K562 (cell line): Measurements from ENCODE around the gene ZBTB32. TPM values are rescaled to one million over a fixed set of nuclear protein-coding genes. Genes with fewer than 3 reads are reported as not detected.

Experiments
- BCL6 ChIP-seq: fragments of 250-450 bp; sonication (Bioruptor Pico); IDR thresholded peaks from 2 replicates; pipeline ENCODE4 v1.4.0; 2020
- CBFB ChIP-seq: sonication (generic); formaldehyde crosslinking; IDR thresholded peaks from 2 replicates; pipeline ENCODE4 v1.4.0; 2020; ENCODE audit warnings: mild to moderate bottlenecking, missing genetic modification reagents
- CXXC5 ChIP-seq: fragments of 250-450 bp; sonication (Bioruptor Pico); IDR thresholded peaks from 2 replicates; pipeline ENCODE4 v1.8.0; 2022; ENCODE audit warnings: inconsistent platforms, mild to moderate bottlenecking, moderate library complexity
- EGR1 ChIP-seq: fragments of 450-650 bp; conservative IDR thresholded peaks from 2 replicates; pipeline ENCODE4 v1.6.1; 2017; ENCODE audit warnings: mild to moderate bottlenecking
- FOXJ3 ChIP-seq: sonication (generic); formaldehyde crosslinking; IDR thresholded peaks from 2 replicates; pipeline ENCODE4 v1.4.0; 2020; ENCODE audit warnings: mild to moderate bottlenecking, missing genetic modification reagents
- GABPB1 ChIP-seq: sonication (generic); formaldehyde crosslinking; IDR thresholded peaks from 2 replicates; pipeline ENCODE4 v1.8.0; 2022; ENCODE audit warnings: mild to moderate bottlenecking, missing genetic modification reagents
- NFE2 ChIP-seq: IDR thresholded peaks from 2 replicates; pipeline ENCODE4 v1.6.1; 2014; ENCODE audit warnings: antibody characterized with exemption, low read depth
- POLR2AphosphoS5 ChIP-seq: IDR thresholded peaks from 2 replicates; pipeline ENCODE4 v1.6.1; 2011; ENCODE audit warnings: mild to moderate bottlenecking, low read depth, low read length, moderate library complexity; ENCODE audit not compliant: control insufficient read depth, insufficient read depth
- RCOR1 ChIP-seq, 2 experiments: IDR thresholded peaks; 2 replicates each; pipeline ENCODE4 v1.6.1; 2012; ENCODE audit warnings: low read depth in 2 of 2, low read length in 2 of 2, borderline replicate concordance in 1 of 2, improper control_type of control experiment in 1 of 2
- REST ChIP-seq, 2 experiments: fragments of 450-650 bp; formaldehyde crosslinking in 1 of 2; IDR thresholded peaks; 2 replicates each; pipeline versions ENCODE4 v1.4.0 to v1.6.1; 2014 to 2020; ENCODE audit warnings: mild to moderate bottlenecking in 2 of 2, borderline replicate concordance in 1 of 2, low read depth in 1 of 2
- SMAD1 ChIP-seq: fragments of 150-350 bp; IDR thresholded peaks from 2 replicates; pipeline ENCODE4 v1.6.1; 2014; ENCODE audit warnings: low read length, low read depth; ENCODE audit not compliant: partially characterized antibody
- SMAD4 ChIP-seq: fragments of 250-450 bp; sonication (Bioruptor Pico); conservative IDR thresholded peaks from 2 replicates; pipeline ENCODE4 v1.8.0; 2021; ENCODE audit warnings: inconsistent platforms, mild to moderate bottlenecking, moderate library complexity
- TEAD4 ChIP-seq, 2 experiments: sonication (generic) in 1 of 2; formaldehyde crosslinking in 1 of 2; IDR thresholded peaks; 2 replicates each; pipeline versions ENCODE4 v1.6.1 to v1.8.0; 2012 to 2022; ENCODE audit warnings: borderline replicate concordance in 1 of 2, inconsistent platforms in 1 of 2, low read length in 1 of 2, mild to moderate bottlenecking in 1 of 2, missing genetic modification reagents in 1 of 2
- ZBTB12 ChIP-seq: fragments of 250-450 bp; sonication (Bioruptor Pico); IDR thresholded peaks from 2 replicates; pipeline ENCODE4 v1.4.0; 2020
- polyA plus RNA-seq, 8 experiments: library from polyadenylated mRNA; depleted of rRNA in 4 of 8; stranded (reverse) in 5 of 8; unstranded in 3 of 8; fragments of >200 nt; fragmentation: Nextera tagmentation in 2 of 8; fragmentation: Illumina TruSeq in 1 of 8; extraction: Ambion mirVana in 2 of 8; extraction: Trizol in 1 of 8; gene quantifications; 2 replicates each; pipeline versions ENCODE4 v1.2.1 to v1.2.3, GENCODE V29; 2011 to 2014; ENCODE audit warnings: inconsistent platforms in 1 of 8, missing spikeins in 1 of 8
- total RNA-seq, 7 experiments: library from RNA; depleted of rRNA in 6 of 7; stranded (reverse); fragments of >200 nt in 6 of 7; fragmentation: Illumina TruSeq in 2 of 7; extraction: Trizol in 2 of 7; gene quantifications; 2 replicates each; pipeline versions ENCODE4 v1.2.1 to v1.2.3, GENCODE V29; 2011 to 2021; ENCODE audit warnings: low replicate concordance in 1 of 7

Gene ZBTB32
- total and polyA plus RNA-seq, 9 of the 15 experiments (the other 6 are each of a cell fraction or from before 2014, with no cell fraction given), result 0.20 TPM; not detected in 8

DNA sequence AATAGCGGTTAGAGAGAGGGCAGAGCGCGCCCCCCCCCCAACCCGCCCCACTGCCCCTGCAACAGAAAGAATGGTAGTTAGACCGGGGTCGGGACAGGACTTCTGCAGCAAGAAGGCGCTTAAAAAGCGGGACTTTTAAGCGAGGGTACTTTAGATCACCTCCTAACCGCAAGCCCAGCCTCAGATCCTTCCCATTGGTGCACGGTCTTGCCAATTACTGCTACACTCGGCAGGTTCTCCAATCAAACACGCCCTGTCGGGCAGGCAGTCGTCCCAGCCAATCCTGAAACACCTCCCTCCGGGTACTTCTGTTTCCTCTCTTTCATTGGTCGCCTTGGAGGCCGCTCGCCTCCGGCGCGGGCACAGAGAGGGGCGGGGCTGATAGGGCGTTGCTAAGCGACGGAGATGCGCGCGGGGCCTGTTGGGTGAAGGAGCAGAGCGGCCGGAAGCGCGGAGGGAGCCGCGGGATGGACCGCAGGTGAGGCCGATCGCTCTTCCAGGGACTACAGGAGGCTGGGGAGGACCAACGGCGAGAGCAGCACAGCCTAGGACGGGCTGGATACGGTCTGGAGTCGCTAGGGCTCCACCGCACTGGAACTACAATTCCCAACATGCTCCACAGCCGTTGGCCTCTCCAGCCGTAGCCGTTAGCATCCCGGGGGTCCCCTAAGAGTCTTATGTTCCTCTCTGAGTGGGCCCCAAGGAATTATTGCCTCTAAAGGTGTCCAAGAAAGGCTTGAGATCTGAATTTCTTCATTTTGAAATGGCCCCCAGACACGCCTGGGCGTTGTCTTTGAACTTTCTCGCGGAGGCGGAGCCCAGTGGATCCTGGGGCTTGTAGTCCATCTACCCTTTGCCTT, 53.6 kb downstream of the ZBTB32 start, which contains the start of gene PROSER3 (continued):
- TF ChIP-seq REST (IDR thresholded peaks at IDR 0.05; ENCODE audit: borderline replicate concordance), result no peak
- TF ChIP-seq REST (CRISPR knock-in tag; IDR thresholded peaks at IDR 0.05; ENCODE audit: low read depth), result peak; percentile 78; the same call in 1 of the 2 replicates
- peak; percentile 48; the same call in 1 of the 2 replicates for TF ChIP-seq BCL6 (CRISPR knock-in tag)
- TF ChIP-seq SMAD1, result peak; percentile 60
- TF ChIP-seq POLR2AphosphoS5, result peak; percentile 45; the same call in 1 of the 2 replicates
- TF ChIP-seq RCOR1 (IDR thresholded peaks at IDR 0.05; ENCODE audit: borderline replicate concordance in 1 of 2, low read depth in 2 of 2, low read length in 2 of 2), result peak in 1 of 2 experiments; percentile 46; a peak in 2 of 4 replicates
- no peak for TF ChIP-seq FOXJ3 (CRISPR knock-in tag)
- no peak for TF ChIP-seq NFE2
- peak; percentile 95 for TF ChIP-seq EGR1
- peak; percentile 88 for TF ChIP-seq GABPB1 (CRISPR knock-in tag)
- peak; percentile 74 for TF ChIP-seq CXXC5
- TF ChIP-seq ZBTB12 (CRISPR knock-in tag), result peak; percentile 30; the same call in 1 of the 2 replicates
- TF ChIP-seq CBFB (CRISPR knock-in tag), result peak; percentile 97
- peak; percentile 52; the same call in 1 of the 2 replicates for TF ChIP-seq SMAD4 (CRISPR knock-in tag)
- TF ChIP-seq TEAD4 (IDR thresholded peaks at IDR 0.05; ENCODE audit: low read length), result peak; percentile 54
- TF ChIP-seq TEAD4 (CRISPR knock-in tag; IDR thresholded peaks at IDR 0.05; ENCODE audit: borderline replicate concordance), result no peak
